ENCODE data around the gene CCHCR1. TPM values are rescaled to one million over a fixed set of nuclear protein-coding genes. Genes with fewer than 3 reads are reported as not detected.
"Not testable (repeated sequence)": the region's sequence is repeated elsewhere in the genome, so short reads cannot be mapped to it uniquely, and the experiment has no call there.

The CCHCR1 gene
- total RNA-seq, 6 experiments from 2014 or later, result 12.0 to 24.3 (median 23.5) TPM

DNA sequence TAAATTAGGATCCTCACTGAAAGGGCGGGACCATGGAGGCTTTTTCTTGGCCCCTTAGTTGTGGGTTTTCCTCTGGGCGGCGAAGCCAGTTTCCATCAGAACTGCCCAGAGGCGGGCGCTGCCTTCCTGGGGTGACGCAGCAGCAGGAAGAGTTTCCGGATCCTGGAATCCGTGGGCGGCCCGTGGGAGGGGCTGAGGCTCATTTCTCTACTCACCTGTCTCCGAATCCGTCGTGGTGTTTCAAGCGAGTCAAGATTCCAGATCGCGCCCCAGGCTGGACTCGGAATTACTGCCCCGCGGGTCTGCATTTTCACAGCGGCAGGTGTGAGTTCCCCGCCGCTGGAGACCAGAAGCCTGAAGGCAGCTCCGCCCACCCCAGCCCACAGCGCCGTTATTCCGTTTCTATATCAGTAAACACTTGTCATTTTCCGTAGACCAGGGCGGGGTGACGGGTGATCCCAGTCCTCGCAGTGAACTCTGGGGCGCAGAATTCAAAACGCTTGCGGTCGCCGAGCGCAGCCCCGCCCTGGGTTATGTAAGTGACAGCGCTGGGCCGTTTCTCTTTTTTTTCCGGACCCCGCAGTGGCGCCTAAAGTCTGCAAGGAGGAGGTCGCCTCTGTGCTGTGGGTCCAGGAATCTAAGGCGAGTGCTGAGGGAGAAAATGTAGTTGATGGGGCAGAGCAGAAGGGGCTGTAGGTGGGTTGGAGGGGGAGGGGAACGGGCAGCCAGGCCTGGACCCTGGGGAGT lies 40.1 kb upstream of the CCHCR1 start:
- no peaks in the 10 kb centered on the region; the same call in 1 of the 2 replicates for H3K27me3 Mint-ChIP-seq (ENCODE audit: insufficient read depth)
- peak overlapping the region; percentile 96 for H3K27ac Mint-ChIP-seq
- H3K9me3 Mint-ChIP-seq, result no peaks in the 10 kb centered on the region; the same call in 1 of the 2 replicates
- peaks cover 19% of the 10 kb centered on the region for H3K4me1 Mint-ChIP-seq (ENCODE audit: low read depth)
- peaks cover 23% of the 10 kb centered on the region for H3K36me3 Mint-ChIP-seq (ENCODE audit: low read depth)
- H3K4me3 Mint-ChIP-seq, result peak overlapping the region; percentile 94
- DNase-seq, result peak; percentile 71
- TF ChIP-seq, protein P1, sequence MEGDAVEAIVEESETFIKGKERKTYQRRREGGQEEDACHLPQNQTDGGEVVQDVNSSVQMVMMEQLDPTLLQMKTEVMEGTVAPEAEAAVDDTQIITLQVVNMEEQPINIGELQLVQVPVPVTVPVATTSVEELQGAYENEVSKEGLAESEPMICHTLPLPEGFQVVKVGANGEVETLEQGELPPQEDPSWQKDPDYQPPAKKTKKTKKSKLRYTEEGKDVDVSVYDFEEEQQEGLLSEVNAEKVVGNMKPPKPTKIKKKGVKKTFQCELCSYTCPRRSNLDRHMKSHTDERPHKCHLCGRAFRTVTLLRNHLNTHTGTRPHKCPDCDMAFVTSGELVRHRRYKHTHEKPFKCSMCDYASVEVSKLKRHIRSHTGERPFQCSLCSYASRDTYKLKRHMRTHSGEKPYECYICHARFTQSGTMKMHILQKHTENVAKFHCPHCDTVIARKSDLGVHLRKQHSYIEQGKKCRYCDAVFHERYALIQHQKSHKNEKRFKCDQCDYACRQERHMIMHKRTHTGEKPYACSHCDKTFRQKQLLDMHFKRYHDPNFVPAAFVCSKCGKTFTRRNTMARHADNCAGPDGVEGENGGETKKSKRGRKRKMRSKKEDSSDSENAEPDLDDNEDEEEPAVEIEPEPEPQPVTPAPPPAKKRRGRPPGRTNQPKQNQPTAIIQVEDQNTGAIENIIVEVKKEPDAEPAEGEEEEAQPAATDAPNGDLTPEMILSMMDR (IDR thresholded peaks at IDR 0.05), result no peak

DNA sequence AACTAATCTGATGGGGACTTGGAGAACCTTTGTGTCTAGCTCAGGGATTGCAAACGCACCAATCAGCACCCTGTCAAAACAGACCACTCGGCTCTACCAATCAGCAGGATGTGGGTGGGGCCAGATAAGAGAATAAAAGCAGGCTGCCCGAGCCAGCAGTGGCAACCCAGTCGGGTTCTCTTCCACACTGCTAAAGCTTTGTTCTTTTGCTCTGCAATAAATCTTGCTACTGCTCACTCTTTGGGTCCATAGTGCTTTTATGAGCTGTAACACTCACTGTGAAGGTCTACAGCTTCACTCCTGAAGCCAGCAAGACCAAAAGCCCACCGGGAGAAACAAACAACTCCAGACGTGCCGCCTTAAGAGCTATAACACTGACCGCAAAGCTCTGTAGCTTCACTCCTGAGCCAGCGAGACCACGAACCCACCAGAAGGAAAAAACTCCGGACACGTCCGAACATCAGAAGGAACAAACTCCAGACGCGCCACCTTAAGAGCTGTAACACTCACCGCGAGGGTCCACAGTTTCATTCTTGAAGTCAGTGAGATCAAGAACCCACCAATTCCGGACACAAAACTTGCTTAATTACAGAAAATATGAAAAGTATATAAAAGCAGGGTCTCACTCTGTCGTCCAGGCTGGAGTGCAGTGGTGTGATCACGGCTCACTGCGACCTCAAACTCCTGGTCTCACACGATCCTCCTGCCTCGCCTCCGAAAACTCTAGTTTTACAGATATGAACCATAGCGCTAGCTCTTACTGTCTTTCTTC lies 38.8 kb upstream of the CCHCR1 start:
- H3K27ac Mint-ChIP-seq, result peak overlapping the region; percentile 96
- H3K4me1 Mint-ChIP-seq (ENCODE audit: low read depth), result peaks cover 10% of the 10 kb centered on the region
- peaks cover 18% of the 10 kb centered on the region for H3K36me3 Mint-ChIP-seq (ENCODE audit: low read depth)
- H3K4me3 Mint-ChIP-seq, result peak overlapping the region; percentile 94
- H3K9me3 Mint-ChIP-seq; DNase-seq; H3K27me3 Mint-ChIP-seq (ENCODE audit: insufficient read depth): not testable (repeated sequence)

DNA sequence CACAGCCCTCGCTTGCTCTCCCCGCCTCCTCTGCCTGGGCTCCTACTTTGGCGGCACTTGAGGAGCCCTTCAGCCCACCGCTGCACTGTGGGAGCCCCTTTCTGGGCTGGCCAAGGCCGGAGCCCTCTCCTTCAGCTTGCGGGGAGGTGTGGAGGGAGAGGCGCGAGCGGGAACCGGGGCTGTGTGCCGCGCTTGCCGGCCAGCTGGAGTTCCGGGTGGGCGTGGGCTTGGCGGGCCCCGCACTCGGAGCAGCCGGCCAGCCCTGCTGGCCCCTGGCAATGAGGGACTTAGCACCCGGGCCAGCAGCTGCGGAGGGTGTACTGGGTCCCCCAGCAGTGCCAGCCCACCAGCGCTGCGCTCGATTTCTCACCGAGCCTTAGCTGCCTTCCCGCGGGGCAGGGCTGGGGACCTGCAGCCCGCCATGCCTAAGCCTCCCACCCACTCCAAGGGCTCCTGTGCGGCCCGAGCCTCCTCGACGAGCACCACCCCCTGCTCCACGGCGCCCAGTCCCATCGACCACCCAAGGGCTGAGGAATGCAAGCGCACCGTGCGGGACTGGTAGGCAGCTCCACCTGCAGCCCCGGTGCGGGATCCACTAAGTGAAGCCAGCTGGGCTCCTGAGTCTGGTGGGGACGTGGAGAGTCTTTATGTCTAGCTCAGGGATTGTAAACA lies 37.8 kb upstream of the CCHCR1 start:
- Mint-ChIP-seq H3K36me3 (ENCODE audit: low read depth) (peaks cover 11% of the 10 kb centered on the region; the same call in 1 of the 2 replicates), H3K4me1 (ENCODE audit: low read depth) (peaks cover 10% of the 10 kb centered on the region)
- not testable (repeated sequence) for DNase-seq; H3K27ac Mint-ChIP-seq; H3K9me3 Mint-ChIP-seq; H3K4me3 Mint-ChIP-seq; H3K27me3 Mint-ChIP-seq (ENCODE audit: insufficient read depth)

DNA sequence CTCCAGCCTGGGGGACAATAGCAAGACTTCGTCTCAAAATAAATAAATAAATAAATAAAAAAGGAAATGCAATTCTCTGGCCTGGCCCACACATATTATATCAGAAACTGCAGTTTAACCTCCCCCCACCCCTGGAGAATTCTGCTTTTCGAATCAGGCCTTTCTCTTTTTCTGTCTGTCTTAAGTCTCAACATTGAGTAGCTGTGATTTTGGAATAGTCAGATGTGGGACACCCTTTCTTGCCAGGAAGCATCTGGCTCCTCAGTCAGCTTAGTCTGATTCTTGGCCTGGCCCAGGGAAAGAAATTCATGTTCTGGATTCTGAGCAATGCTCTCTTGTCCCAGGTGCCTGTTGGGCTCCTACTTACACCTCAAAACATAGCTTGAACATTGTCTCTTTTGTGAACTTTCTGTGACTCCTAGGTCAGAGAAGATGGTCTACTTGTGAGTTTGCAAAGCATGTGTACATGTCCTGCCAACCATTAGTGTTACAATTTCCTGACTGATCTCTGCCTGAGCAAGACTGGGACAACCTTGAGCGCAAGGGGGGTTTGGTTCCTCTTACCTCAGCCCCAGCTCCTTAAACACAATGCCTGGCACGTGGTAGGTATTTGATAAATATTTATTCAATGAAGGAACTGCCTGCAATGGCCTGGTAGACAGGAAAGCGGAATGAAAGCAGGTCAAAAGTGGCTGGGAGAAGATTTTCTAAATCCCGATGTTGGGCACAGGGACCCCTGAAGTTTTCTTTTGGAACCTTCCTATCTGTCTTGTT lies 36.6 kb upstream of the CCHCR1 start:
- TF ChIP-seq, protein P1 (IDR thresholded peaks at IDR 0.05), result no peak
- Mint-ChIP-seq H3K9me3 (no peaks in the 10 kb centered on the region), H3K27ac (no peak overlapping the region), H3K4me3 (no peak overlapping the region), H3K36me3 (ENCODE audit: low read depth) (peaks cover 5% of the 10 kb centered on the region; the same call in 1 of the 2 replicates), H3K4me1 (ENCODE audit: low read depth) (peaks cover 10% of the 10 kb centered on the region), H3K27me3 (ENCODE audit: insufficient read depth) (no peaks in the 10 kb centered on the region; the same call in none of the 2 replicates)
- no peak for DNase-seq

DNA sequence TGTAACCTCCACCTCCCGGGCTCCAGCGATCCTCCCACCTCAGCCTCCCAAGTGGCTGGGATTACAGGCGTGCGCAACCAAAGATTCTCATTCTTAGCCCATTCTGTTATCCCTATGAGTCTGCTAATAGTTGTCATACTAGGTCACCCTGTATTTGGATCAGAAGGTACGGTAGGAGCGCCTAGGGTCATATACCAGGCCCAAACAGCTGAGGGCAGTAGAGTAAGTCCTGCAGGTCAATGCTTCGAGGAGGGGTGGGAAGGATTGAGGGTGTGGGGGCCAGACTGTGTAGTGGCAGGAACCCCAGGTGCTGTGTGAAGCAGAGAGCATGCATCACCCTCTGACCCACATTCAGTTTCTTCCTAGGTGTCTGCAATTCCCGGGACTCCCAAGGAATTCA lies 35.6 kb upstream of the CCHCR1 start:
- H3K4me1 Mint-ChIP-seq (ENCODE audit: low read depth), result peaks cover 10% of the 10 kb centered on the region
- no peak overlapping the region for H3K27ac Mint-ChIP-seq
- no peak for DNase-seq
- H3K9me3 Mint-ChIP-seq, result no peaks in the 10 kb centered on the region
- no peak overlapping the region for H3K4me3 Mint-ChIP-seq
- peaks cover 5% of the 10 kb centered on the region; the same call in 1 of the 2 replicates for H3K36me3 Mint-ChIP-seq (ENCODE audit: low read depth)
- TF ChIP-seq, protein P1 (IDR thresholded peaks at IDR 0.05), result no peak
- H3K27me3 Mint-ChIP-seq (ENCODE audit: insufficient read depth), result no peaks in the 10 kb centered on the region; the same call in none of the 2 replicates
